ENCODE results near the gene SLC22A5.

- TF ChIP-seq CTCF (conservative IDR thresholded peaks at IDR 0.05; ENCODE audit: low read length) (no peak), EZH2phosphoT487 (IDR thresholded peaks at IDR 0.05; ENCODE audit: borderline replicate concordance) (no peak)
These were observed 27.0 kb upstream of the SLC22A5 start for GRCh38 chr5:132342291-132343180.
